GM12878 (cell line): Measurements from ENCODE around the gene GAR1.

ENCODE experiments used
- CTCF ChIP-seq, 3 experiments: IDR thresholded peaks in 2 of 3; conservative IDR thresholded peaks in 1 of 3; 2 replicates each; pipeline ENCODE4 v1.5.1; 2011; ENCODE audit warnings: low read depth in 3 of 3, low read length in 3 of 3, mild to moderate bottlenecking in 3 of 3, control low read depth in 2 of 3, moderate library complexity in 2 of 3, inconsistent platforms in 1 of 3, mixed read lengths in 1 of 3; ENCODE audit not compliant: control insufficient read depth in 2 of 3, insufficient read depth in 1 of 3; ENCODE audit errors: extremely low read depth in 1 of 3
- MAX ChIP-seq: IDR thresholded peaks from 2 replicates; pipeline ENCODE4 v1.6.1; 2012; ENCODE audit warnings: low read depth, low read length, improper control_type of control experiment
- NRF1 ChIP-seq: conservative IDR thresholded peaks from 2 replicates; pipeline ENCODE4 v1.6.1; 2011; ENCODE audit warnings: mild to moderate bottlenecking, low read depth, low read length, improper control_type of control experiment
- PBX3 ChIP-seq: IDR thresholded peaks from 2 replicates; pipeline ENCODE4 v1.6.1; 2011; ENCODE audit warnings: mild to moderate bottlenecking, low read depth, low read length, moderate library complexity; ENCODE audit not compliant: insufficient replicate concordance
- POLR2AphosphoS5 ChIP-seq: IDR thresholded peaks from 2 replicates; pipeline ENCODE4 v1.6.1; 2011; ENCODE audit warnings: mild to moderate bottlenecking, low read length, inconsistent platforms

GRCh38 chr4:109827672-109828071 lies 12.1 kb downstream of the GAR1 start, which contains the start of gene RRH:
- no peak for TF ChIP-seq MAX
- no peak for TF ChIP-seq NRF1
- no peak for TF ChIP-seq POLR2AphosphoS5
- no peak for TF ChIP-seq PBX3
- no peak for TF ChIP-seq CTCF (IDR thresholded peaks at IDR 0.05 in 2 of 3, conservative IDR thresholded peaks at IDR 0.05 in 1 of 3; ENCODE audit: control insufficient read depth in 2 of 3, extremely low read depth in 1 of 3, insufficient read depth in 1 of 3, low read depth in 3 of 3, low read length in 3 of 3)
